CD4-positive, alpha-beta T cell treated with Interleukin-12 subunit alpha and Interleukin-12 subunit beta, for 1 hour (primary cell): Measurements from ENCODE around the gene NDUFA8.
A peak's percentile ranks its signal among the peaks of the same experiment; 100 is the strongest.

Experiments
- DNase-seq: peaks from one replicate; pipeline ENCODE4 v3.0.0-alpha.2; 2020

Gene NDUFA8

DNA sequence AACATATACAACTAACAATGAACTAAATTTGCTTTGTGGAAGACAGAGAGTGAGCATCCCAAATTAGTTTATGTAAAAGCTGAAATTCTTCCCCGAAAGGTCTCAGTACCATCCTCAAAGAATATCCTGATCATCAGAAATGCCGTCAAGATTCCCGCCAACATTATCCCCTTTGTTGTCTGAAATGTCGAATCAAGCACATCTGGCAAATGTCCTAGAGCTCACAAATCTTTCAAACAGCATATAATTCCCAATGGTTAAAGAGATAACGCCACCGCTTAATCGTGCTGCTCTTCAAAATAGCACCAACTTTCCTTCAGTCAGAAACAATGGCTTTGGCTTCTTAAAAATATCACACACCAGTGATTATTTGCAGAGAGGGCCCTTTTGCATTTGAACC, 23.9 kb upstream of the NDUFA8 start:
- no peak for DNase-seq

DNA sequence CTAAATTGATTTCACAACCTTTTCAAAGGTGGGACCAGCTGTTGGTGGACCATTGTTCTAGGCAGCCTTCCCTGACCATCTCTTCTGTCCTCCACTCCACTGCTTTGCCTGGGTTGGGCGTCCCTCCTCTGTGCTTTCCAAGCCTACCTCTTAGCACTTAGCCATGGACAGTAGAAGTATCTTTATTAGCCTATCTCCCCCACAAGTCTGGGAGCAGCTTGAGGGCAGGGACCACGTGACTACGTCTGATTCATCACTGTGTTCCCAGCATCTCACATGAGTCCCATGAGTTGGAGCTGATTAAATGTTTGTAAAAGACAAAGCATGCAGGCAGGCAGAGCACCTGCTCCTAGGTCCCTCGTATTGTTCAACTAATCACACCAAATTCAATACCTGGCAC, 21.1 kb upstream of the NDUFA8 start:
- no peak for DNase-seq

DNA sequence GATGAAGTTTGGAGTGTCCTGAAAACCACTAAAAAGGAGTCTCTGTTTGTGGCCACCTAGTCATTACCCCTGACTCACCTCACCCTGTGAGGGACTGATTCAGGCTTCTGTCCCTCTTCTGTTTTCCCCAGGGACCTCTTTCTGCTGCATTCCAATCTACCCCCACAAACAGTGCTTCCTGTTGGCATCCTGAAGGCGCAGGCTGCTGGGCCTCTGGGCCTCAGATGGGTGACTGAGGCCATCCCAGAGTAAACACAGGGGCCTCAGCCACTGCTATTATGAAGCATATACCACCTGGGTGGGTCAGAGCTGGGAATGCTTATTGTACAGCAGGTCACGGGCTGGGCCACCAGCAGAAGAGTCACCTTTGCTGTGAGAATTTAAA, 20.1 kb upstream of the NDUFA8 start:
- DNase-seq, result no peak

DNA sequence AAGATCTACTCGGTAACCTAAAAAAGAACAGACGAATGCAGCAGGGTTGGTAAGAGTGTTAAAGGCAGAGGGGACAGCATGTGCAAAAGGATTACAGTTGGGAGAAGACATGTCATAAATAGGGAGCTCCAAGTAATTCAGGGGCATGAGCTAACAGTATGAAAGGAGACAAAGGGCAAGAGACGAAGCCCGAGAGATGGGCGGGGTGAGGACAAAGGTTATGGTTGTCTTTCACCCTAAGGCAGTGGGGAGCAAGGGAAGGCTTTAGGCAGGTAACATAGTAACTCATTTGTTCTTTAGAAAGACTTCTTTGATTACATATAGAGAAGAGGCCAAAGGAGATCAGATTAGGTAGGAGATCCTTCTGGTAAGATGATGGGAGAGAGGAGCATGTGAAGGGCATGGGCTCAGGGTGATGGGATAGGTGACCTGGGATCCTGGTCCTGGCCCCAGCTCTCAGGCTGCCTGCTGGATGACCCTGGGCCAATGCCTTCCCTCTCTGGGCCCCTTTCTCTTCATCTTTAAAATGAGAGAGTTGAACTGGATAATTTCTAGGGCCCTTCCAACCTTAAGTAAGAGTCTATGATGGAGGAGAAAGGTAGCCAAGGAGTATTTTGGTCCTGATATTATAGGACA, 19.6 kb upstream of the NDUFA8 start:
- DNase-seq, result no peak

DNA sequence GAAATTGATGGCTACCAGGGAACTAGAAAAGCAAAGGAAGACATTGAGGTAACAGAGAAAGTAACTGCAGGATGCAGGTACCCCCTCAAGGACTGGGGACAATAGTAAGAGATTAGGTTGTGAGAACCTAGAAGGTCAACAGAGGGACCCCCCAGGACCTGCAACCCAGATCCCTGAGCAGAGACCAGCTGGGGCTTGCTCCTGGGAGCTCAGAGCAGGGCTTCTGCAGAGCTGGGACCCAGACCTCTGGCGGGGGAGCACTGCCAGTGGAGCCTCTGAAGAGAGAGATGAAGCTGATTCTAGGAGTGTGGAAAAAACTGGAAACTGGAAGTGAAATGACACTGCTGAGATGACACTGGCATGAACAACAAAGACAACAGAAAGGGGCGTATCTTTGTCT, 17.3 kb upstream of the NDUFA8 start:
- no peak for DNase-seq

DNA sequence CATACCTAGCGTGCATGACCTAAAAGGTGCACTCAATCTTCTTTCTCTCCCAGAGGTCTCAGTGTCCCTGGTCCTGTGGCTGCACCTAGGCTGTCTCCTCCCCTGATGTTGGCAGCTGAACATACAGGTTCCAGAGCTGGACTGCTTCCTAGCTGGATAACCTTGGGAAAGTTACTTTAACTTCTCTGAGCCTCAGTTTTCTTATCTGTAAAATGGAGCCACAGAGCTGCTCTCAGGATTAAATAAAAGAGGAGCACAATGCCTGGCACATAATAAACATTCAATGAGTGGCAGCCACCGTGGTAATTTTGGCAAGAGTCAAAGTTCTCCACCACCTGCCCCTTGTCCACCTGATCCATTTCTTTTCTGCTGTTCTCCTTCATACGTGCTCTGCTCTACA, 14.1 kb upstream of the NDUFA8 start:
- DNase-seq, result no peak

DNA sequence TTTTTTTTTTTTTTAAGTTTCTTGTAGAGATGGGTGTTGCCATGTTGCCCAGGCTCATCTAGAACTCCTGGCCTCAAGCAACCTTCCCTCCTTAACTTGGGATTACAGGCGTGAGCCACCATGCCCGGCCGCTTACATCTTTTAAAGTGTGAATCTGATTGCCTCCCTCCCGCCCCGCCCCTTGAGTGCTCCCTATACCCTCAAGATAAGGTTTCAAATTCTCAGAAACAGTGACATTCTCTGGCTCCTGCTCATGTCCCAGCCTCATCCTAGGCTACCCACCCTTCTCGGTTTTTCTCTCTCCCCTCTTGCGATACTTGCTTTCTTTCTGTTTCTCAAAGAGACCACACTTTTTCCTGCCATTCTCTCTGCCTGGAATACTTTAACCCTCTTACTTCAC, 12.6 kb upstream of the NDUFA8 start:
- DNase-seq, result no peak

DNA sequence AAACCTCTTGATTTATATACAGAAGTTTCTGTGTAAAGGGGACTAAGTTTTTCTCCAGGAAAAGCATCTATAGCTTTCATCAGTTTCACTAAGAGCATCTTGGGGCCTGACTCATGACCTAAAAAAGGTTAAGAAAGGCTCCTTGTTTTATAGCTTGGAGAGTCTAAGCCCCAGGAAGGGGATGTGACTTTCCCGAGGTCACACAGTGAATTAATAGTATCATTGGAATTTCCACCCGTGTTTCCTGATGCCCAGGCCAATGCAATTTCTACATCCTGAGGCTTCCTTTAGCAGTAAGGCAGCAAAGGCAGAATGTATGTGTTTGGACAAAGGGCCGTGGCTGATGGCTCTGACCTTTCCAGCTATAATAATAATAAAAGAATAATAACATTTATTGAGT, 8.8 kb upstream of the NDUFA8 start:
- DNase-seq, result no peak

DNA sequence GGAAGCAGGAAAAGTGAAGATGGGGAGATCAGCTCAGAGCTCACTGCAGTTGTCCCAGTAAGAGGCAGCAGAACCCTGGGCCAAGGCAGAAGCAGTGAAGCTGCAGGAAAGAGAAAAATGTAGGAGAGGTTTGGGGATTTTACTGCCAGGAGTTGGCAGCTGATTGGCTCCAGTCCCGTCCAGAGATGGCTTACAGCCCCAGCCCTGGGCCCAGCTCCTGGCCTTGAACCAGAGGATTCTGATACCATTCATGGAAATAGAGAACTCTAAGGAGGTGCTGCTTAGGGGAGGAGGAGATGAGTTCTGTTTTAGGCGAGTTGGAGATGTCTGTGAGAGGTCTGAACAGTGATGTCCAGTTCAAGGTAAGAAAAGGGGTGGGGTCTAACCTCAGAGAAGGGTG, 4.7 kb upstream of the NDUFA8 start:
- no peak for DNase-seq

DNA sequence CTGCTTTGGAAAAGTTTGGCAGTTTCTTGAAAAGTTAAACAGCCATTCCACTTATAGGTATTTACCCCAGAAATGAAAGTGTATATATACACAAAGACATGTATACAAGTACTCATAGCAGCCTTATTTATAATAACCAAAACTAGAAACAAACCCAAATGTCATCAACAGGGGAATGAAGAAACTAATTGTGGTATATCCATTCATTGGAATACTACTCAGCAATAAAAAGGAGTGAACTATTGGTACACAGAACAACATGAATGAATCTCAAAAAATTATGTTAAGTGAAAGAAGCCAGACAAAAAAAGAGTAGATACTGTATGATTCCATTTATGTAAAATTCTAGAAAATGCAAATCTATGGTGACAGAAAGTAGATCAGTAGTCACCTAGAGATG, 2.8 kb upstream of the NDUFA8 start:
- DNase-seq, result no peak

DNA sequence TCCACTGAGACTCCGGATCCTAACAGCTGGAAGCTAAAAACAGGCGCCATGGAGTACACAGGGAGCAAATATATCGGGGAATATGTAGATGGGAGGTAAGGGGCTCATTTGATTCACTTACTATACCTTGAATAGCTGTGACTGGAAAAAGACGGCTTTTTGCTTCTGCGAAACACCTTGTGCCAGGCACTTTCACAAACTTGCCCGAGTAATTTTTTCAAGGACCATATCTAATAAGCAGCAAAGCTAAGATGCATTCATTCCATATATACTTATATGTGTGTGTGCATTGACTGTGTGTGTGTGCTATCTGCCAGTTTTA, 307 bp upstream of the NDUFA8 start:
- no peak for DNase-seq

DNA sequence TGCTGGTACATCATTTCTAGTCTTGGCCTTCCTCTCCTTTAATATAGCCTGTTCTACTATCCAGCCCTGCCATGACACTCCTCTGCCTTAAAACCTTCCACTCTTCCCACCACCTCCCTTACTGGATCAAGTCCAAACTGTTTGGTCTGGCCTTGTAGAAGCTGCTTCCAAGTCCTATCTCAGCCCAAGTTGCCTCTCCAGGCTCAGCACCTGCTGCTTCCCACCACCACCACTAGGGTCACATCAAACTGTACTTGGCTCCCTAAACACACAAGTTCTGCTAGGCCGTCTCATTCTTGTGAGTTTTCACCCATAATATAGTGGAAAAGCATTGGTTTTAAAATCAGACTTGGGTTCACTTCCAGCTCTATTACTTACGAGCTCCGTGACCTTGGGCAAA, 1.4 kb downstream of the NDUFA8 start:
- DNase-seq, result peak; percentile 27

DNA sequence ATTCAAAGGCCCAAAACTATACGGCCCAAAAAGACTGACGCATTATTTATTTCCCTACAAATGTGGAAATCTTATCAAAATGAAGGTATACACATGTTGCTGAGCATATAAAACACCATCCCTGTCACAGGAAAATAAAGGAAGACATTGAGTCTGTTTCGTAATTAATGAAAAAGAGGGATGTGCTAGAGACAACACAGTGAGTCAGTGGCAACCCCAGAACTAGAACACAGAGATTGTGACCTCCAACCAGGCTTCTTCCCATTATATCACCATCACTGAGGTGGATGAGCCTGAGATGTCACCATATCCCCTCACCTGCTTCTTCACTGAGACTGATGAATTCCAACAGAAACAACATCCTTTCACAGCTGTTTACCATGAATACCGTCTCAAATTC, 3.8 kb downstream of the NDUFA8 start:
- no peak for DNase-seq

DNA sequence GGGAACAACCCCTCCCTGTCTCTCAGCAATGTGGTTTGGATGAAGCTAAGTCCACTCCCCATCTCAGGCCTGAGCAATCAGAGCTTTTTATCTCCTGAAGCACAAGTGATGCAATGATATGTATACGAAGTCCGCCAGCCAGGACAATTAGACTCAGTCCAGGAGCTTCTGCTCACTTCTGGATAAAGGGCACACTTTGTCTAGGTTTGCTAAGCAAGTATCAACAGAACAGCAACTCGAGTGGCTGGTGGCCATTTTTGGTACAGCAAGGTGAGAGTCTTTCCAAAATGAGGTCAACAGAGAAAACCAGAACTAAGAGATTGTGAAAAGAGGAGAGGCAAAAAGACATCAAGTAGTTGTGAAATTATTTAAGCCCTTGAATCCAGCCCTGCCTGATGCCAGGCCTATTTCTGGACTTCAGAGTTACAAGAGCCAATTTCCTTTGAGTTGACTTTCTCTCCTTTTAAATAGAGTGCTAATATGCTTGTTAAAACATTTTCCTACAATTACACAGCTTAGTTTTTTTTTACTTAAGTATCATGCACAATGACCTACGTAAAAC, 8.2 kb downstream of the NDUFA8 start:
- DNase-seq, result no peak

DNA sequence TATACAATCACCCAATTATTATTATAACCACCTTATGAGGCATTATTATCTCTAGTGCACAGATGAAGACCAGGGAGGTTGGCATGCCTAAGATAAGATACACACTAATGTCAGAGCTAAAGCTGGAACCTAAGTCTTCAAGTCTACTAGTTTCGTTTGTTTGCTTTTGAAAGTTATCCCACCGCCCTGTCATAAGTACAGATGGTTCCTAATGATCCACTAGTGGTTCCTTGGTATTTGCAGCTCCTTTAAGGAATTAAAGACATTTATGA, 14.1 kb downstream of the NDUFA8 start:
- DNase-seq, result no peak

DNA sequence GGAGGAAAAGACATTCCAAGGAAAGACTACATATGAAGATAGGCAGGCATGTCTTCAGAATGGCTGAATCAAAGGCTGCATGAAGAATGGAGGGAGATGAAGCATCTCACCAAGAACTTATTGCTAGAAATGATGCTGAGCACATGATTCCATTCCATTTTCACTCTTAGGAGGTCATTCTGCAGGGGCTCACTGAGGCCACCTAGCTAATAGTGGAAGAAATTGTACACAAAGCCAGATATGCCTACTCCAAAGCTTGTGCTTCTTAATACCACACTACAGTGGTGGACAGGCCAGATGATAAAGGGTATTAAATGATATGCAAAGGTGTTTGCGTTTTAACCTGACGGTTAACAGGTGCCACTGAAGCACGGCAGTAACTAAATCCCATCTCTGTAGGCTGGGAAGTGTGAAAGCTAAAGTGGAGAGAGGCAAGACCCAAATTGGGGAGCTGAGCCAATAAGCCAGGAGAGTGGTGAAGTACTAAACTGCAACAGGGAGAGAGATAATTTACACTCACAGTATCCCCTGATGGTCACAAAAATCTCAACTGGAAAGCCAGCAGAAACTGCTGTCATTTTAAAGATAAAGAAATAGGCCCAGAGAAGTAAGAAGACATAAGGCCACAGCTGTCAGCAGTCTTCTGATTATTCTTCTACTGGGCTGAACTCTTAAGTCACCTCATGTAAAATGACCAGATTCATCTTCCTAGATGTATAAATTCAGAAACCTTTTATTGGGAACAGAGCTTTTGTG, 14.6 kb downstream of the NDUFA8 start:
- no peak for DNase-seq

DNA sequence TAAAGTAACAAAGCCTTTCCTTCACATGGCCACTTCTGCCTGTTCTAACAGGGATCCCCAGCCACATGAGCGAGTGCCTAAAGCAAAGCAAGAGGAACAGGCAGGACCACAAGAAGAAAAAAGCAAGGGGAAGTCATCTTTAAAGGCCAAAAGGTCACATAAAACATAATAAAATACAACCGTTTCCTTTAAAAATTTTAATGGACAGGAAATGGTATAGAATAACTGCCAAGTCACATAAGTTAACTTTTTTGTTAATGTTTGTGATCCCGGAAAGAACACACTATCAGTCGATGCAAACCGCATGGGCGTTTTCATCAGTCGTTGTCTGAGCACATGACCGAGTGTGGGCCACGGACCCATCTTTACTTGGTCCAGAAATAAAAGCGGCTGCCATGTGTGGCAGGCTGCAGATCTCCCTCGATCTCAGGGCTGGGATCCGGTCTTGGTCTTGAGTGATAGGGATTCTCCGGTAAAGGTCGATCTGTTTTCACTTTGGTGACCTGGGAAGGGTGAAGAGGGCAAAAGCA, 15.6 kb downstream of the NDUFA8 start:
- no peak for DNase-seq

DNA sequence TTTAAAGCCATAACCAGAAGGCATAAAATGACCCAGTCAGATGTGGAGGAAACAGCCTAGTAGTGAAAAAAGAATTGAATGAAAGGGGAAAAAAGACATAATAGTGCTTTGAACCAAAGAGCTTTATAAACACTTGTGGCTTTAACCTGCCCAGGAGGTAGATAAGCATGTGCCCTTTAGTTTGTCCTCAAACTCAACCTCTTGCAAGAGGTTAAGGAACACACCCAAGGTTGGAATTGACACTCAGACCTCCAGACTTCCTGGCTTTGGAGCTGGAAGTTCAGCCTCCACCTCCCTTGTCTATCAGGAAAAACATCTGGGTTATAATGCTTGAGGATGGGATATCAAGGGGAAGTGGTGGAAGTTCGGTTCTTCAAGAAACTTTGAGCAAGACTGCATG, 16.3 kb downstream of the NDUFA8 start:
- no peak for DNase-seq

DNA sequence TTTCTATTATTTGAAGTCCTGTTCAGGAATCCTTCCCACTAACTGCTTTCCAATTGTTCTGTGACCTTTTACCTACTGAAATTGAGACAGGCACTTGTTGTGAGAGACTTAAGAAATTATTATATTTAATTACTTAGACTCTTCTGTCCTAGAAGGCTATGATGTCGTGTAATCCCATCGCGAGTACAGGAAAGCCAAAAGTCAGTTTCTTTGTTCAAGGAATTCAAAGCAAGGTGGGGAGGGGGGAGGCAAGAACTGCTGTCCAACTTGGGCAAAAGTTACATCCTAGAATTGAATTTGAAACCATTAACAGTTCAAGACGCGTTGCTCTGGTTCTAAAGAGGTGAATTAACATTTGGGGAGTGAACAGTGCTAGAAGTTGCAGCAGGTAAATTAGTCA, 17.9 kb downstream of the NDUFA8 start:
- no peak for DNase-seq

DNA sequence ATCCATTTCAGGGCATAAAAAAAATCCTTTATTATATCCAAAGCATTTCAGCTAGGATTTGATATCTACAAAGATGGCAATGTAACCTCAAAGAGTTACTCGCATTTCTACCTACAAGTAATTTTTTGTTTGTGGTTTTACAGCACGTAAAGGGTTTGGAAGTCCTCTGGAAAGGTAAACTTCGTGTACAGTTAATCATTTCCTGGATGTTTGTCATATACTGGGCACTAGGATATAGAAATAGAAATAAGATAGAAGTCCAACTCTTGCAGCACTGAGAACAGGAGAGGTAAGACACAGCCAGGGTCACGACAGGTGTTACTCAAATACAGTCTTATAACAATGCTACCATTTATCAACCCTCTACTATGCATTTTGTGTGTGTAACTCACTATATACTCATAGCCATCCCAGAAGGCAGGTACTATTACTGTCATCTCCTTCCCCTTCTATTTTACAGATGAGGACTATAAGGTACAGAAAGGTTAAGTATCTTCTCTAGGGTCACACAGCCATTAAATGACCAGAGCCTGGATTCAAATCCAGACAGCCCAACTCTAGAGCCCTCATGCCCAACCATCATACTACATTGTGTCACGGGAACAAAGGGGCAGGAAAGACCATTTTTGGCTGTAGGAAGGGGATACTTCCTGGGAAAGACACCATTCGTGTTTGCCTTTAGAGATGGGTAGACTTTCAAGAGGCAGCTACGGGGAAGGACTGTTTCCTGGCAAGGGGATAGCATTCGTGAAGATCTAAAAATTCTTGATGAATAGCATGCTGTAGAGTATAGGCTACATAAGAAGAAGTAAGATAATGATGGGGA, 19.0 kb downstream of the NDUFA8 start:
- DNase-seq, result no peak

DNA sequence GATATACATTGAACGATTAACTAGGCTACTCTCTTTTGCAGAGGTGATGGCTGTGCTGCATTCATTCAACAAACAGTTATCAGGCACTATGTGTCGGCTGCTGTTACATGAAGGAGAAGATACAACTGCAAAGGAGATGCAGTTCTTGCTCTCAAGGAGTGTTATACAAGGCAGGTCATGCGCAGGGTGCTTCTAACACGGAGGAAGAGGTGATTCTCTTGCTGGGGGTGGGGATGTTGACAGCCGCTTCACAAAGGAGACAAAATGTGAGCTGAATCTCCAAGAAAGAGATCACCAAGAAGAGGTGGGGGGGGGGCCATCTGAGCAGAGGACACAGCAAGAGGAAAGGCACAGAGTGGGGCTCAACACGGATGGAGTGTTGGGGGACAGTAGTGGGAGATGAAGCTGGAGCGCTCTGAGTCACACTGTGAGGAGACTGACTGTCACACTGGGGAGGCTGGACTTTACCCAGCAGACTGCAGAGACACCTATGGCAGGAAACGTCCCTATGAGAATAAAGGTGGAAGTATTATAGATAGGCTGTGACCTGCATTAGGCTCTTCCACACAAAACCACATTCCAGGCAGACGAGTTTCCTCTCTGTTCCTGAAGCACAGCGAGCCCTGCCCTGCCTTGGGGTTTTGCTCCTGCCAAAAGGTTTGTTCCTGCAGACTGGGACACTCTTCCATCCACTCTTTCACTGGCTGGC, 20.9 kb downstream of the NDUFA8 start:
- DNase-seq, result no peak

DNA sequence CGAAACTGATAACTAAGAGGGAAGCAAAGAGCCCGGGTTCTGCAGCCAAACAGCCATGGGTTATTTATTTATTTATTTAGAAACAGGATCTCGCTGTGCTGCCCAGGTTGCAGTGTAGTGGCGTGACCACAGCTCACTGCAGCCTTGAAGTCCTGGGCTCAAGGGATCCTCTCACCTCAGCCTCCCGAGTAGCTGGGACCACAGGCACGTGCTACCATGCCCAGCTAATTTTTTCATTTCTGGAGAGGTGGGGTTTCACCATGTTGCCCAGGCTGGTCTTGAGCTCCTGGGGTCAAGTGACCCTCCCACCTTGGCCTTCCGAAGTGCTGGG, 24.1 kb downstream of the NDUFA8 start:
- DNase-seq, result no peak

DNA sequence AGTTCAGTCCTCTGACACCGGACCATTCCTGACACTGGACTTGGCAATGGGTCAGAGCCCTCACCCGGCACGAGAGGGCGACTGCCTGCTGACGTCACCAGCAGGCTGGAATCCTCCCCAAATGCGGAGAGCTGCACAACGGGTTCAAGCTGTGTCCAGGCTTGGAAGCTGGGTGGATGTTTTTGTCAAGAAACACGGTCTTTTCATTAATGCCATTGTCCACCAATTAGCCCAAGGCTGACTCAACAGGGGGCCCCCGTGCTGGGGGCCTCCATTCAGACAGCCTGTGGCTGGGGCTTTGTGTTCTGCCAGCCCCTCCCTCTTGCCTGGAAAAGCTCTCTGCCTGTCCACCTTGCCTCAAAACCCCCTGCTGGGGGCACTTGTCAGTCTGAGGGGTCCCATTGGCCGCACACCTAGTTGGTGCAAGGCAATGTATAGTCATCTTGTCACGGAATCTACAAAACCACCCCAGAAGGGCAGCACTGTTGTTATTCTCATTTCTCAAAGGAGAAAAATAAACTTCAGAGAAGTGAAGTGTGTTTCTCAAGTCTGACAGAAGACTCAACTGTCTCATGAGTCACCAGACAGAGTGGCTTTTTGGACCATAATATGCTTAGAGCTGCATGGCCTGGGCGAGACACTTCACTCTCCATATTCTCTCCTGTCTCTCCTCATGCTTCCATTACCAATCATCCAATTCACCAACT, 24.6 kb downstream of the NDUFA8 start:
- no peak for DNase-seq
